HG02973 (cell line): ENCODE data around the gene TEX9.
"Not testable (repeated sequence)": the region's sequence is repeated elsewhere in the genome, so short reads cannot be mapped to it uniquely, and the experiment has no call there.

Experiments
- ATAC-seq: cut with Tn5 transposase; IDR thresholded peaks from one replicate; pipeline ENCODE4 v1.9.1; 2021; ENCODE audit warnings: moderate library complexity; ENCODE audit not compliant: unreplicated experiment

Gene TEX9

DNA sequence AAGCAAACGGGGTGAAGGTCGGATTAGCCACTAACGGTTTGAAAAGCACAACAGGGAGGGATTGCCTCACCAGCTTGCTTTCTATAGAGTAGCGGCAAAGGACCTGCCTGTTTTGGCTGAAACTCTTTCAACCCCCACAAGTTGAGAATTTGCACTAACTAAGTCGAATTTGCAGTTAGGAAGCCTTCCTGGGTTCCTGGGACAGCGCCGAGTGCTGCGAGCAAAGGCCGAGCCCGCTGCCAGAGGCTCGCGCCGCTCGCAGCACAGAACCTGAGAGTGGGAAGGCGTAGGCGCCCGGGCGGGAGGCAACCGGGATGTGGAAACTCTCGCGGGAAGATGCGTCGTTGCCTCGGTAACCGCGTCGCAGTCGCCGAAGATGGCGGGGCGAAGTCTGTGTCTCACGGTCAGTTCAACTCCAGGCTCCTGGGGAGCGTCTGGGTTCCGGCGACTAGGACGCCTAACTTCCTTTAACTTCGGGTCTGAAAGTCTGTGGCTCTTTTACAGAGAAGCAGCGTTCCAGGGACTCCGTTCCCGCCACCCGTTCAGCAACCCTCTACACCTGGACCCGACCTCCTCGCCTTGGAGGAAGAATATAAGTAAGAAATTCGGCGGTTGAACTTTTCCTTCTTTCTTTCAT lies at the start of gene TEX9:
Gene TEX9, plus strand, starts transcription at position 352 of the 637 bp plus-strand sequence. Its CDS starts 25 bp downstream, at position 377.
- peak; percentile 88 for ATAC-seq

GRCh38 chr15:56316561-56316960 lies 48.7 kb upstream of the TEX9 start:
- ATAC-seq, result not testable (repeated sequence)

DNA sequence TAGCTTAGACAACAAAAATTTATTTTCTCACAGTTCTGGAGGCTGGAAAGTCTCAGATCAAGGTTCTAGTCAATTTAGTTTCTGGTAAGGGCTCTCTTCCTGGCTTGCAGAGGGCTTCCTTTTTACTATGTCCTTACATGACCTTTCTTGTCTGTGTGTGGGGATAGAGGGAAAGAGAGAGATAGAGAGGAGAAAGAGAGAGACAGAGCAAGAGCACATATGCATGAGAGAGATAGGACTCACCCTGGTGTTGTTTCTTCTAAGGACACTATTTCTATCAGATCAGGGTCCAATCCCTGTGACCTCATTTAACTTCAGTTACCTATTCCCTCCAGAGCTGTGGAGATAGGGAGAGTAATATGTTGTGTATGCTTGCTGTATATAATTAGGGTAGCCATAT lies 44.9 kb upstream of the TEX9 start:
- no peak for ATAC-seq

GRCh38 chr15:56320861-56321260 lies 44.4 kb upstream of the TEX9 start:
- ATAC-seq, result no peak

DNA sequence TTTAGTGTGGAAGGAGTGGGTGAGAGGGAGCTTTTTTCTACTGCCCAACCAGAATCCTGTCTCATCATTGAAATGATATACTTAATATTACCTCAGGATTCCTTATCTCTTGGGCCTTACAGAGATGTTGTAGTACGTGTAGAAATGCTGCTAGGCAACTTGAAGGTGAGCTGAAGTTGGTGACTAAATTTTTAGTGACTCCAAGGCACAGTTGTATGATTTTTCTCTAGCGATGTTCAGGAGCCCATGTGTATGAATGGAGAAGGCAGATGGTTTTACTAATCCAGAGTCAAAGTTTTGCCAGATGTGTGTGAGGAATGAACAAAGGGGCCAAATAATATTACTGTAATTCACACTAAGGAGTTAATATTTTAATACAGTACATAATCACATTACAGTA lies 42.8 kb upstream of the TEX9 start:
- no peak for ATAC-seq

- no peak for ATAC-seq
These were observed 41.8 kb upstream of the TEX9 start for GRCh38 chr15:56323435-56323834.

DNA sequence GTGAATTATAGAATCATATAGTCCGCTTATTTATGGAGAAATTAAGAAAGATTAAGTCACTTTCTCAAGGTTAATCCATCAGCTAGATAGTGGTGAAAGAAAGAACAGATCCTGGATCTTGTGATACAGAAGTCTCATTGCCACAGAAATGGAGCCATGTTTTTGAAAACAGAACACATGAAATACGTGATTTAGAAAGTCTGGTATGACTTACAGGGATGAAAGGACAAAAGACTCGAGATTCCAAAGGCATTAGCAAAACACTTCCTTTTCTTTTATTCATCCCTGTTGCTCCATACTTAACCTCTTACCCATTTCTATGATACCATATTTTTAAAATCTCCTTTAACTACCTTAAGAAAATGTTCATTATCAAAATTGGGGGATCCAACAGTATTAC lies 40.0 kb upstream of the TEX9 start:
- no peak for ATAC-seq

DNA sequence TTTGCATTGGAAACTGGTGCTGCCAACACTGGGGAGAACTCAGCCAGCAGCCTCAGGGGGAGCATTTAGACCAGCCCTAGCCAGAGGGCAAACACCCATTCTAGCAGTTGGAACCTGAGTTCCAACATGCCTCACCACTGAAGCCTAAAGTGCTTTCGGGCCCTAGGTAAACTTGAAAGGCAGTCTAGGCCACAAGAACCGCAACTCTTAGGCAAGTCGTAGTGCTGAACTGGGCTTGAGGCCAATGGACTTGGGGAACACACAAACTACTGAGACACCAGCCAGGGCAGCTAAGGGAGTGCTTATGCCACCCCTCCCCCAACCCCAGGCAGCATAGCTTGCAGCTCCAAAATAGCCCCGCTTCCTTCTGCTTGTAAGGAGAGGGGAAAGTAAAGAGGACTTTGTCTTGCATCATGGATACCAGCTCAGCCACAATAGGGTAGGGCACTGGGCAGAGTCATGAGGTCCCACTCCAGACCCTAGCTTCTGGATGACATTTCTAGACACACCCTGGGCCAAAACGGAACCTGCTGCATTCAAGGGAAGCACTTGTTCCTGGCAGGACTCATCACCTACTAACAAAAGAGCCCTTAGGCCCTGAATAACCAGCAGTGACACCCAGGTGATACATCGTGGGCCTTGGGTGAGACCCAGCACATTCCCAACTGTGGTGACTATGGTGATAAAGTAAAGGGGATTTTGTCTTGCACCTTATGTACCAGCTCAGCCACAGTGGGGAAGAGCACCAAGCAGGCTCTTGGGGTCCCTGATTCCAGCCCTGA lies 37.3 kb upstream of the TEX9 start:
- no peak for ATAC-seq

DNA sequence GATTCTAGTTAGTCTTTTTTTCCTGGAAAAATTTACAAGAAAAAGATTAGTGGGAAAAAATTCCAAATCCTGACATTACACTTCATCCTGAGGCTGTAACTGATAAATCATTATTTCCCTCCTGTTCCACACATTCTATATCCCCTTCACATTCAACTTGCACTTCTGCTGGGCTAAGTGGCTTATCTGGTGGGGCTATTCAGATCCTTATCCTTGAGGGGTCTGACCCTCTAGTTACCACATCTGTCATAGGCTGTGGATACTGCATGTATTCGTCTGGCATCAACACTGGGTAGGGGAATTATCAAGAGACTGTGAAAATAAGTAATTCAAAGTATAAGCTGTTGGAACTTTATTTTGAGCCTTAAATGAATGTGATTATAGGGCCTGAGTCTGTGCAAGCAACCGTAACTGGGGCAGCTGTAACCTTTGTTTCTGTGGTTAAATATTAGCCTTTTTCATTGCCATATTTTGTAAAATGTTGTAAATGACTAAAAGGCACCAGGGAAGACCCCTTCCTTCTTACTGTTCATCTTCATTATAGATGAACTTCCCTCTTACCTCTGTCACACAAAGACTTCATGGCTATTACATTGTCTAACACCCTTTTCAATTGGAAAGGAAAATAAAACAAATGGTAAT lies 28.0 kb upstream of the TEX9 start:
- no peak for ATAC-seq

DNA sequence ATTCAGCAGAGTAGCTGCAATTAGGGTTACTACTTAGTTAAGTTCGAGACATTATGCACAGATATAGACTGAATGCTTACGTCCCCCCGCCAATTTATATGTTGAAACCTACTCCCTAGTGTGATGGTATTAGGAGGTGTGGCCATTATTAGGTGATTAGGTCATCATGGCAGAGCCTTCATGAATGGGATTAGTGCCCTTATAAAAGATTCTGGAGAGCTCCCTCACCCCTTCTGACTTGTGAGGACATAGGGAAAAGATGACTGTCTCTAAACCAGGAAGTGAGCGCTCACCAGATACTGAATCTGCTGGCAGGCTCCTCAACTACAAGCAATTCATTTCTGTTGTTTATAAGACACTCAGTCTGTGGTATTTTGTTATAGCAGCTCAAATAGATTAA lies 25.6 kb upstream of the TEX9 start:
- no peak for ATAC-seq

DNA sequence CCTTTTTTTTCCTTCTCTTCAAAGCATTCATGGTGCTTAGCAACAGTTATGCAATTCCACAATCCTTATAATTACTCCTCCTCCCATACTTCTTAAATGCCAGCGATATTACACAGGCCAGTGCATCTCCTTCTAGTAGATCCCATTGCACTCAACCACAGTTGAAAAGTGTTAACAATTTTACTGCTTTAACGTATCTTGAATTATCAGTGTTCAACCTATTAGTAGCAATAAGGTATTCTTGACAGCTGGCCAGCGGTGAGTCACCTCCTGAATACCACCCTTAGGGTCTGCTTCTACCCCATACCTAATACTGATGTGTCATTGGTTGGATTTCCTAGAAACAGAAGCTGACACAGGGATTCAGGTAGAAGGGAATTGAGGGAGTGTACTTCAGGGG lies 24.0 kb upstream of the TEX9 start:
- no peak for ATAC-seq

DNA sequence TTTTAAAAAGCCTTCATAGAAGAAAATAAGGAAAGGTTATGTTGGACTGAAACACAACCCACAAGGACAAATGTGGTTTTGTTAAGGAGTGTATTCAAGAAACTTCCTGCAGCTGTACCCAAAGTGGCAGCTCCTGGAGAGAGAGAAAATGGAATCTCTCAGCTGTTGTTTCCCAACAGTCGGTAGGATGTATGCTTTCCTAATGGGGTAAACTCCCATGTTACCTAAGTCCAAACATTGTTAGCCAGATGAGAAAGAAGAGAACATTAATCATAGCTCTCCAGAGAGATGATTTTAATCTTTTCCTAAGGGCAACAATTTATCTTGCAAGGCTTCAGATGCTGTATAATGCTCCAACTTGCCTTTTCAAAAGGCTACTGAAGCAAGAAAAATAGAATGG lies 22.6 kb upstream of the TEX9 start:
- ATAC-seq, result no peak

GRCh38 chr15:56343879-56344278 lies 21.3 kb upstream of the TEX9 start:
- ATAC-seq, result no peak

GRCh38 chr15:56344336-56344735 lies 20.9 kb upstream of the TEX9 start:
- no peak for ATAC-seq

DNA sequence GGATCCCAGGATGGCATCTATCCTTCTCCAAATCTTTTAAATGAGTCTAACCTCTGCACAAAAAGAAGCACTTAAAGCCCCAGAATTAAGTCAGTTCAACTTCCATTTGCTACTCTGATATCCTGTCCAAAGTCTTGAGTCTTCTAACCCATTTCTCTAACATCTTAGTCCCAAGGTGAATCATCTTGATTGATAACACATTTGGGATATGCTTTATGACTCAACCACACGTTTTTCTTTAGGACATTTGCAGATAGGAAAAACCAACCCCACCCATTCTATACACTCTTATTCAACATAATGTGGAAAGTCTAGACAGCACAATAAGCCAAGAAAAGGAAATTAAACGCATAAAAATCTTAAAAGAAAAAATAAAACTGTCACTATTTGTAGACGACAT lies 18.8 kb upstream of the TEX9 start:
- ATAC-seq, result no peak

DNA sequence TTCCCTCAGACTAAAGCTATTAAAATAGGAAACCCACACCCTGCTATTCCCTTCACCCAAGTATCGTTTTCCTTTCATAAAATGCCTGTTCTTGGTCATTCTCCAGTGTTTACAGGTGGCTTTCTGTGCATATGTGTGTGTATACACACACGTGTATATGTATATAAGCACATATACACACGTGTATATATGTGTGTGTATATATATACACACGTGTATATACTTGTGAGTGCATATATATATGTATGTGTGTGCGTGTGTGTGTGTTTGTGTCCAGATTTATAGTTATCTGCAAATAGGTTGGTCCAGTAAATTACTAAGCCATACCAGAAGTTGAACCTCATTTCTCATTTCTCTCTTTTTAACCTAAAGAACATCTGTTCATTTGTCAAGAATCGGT lies 15.7 kb upstream of the TEX9 start:
- no peak for ATAC-seq

- ATAC-seq, result no peak
These were observed 13.9 kb upstream of the TEX9 start for GRCh38 chr15:56351353-56351752.

- ATAC-seq, result no peak
These were observed 13.2 kb upstream of the TEX9 start for GRCh38 chr15:56351957-56352506.

- no peak for ATAC-seq
These were observed 12.1 kb upstream of the TEX9 start for GRCh38 chr15:56353119-56353518.

DNA sequence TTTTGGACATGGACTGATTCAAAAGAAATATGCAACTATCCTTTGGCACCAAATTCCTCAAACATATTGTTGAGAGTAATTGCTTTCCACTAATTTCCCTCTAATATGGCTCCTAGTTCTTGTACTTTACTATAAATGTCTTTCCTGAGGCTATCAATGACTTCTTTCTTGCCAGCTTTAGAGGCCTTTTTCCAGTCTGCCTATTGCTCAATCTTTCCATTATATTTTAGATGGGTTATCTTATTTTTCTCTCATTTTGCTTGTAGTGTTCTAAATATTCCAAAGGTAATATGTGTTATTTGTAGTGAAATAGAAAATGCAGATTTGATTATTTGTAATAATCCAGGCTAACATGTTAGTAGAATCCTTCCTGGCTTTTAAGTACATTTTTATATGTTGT lies 11.5 kb upstream of the TEX9 start:
- ATAC-seq, result no peak

DNA sequence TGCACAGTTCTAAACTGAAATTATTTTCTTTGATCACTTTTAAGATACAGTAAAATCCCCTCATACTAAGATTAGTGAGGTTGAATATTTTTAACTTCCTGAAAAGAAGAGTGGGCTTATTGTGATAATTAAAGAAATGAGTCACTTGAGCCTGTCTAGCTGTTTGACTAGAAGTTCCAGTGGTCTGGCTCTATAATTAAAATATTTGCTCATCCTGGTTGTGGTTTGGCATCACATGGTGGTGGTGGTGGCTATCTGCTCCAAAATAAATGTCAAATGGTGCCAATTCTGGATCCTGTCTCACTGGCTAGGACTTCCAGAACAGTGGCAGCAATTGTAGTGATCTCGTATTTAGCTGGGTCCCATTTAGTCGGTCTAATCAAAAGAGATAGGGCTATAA lies 8.6 kb upstream of the TEX9 start:
- peak; percentile 81 for ATAC-seq

DNA sequence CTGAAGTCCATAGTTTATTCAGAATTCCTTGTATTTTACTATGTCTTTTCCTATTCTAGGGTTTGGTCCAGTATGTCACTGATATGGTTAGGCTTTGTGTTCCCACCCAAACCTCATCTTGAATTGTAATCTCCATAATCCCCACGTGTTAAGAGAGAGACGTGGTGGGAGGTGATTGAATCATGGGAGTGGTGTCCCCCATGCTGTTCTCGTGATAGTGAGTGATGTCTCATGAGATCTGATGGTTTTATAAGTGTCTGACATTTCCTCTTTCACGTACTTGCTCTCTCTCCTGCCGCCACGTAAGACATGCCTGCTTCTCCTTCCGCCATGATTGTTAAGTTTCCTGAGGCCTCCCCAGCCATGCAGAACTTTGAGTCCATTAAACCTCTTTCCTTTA lies 6.6 kb upstream of the TEX9 start:
- ATAC-seq, result no peak
